Nephron (organoid): ENCODE measurements around the gene ARHGAP4.

Experiments used
- H3K27ac Mint-ChIP-seq, 3 experiments: 2 replicates each; pipeline ENCODE4 v1.8.0; 2020; ENCODE audit warnings: mixed read lengths in 3 of 3, mild to moderate bottlenecking in 2 of 3, moderate library complexity in 1 of 3
- H3K27me3 Mint-ChIP-seq: 2 replicates; pipeline ENCODE4 v1.8.0; 2021; ENCODE audit warnings: low read depth, mild to moderate bottlenecking, moderate library complexity, mixed read lengths
- H3K36me3 Mint-ChIP-seq: 2 replicates; pipeline ENCODE4 v1.8.0; 2020; ENCODE audit warnings: low read depth, mixed read lengths
- H3K4me1 Mint-ChIP-seq: 2 replicates; pipeline ENCODE4 v1.8.0; 2020; ENCODE audit warnings: mixed read lengths
- H3K4me3 Mint-ChIP-seq, 3 experiments: 2 replicates each; pipeline ENCODE4 v1.8.0; 2020; ENCODE audit warnings: mild to moderate bottlenecking in 3 of 3, mixed read lengths in 3 of 3, moderate library complexity in 2 of 3
- H3K9me3 Mint-ChIP-seq: 2 replicates; pipeline ENCODE4 v1.8.0; 2020; ENCODE audit warnings: mixed read lengths
- TF ChIP-seq, protein P1 (sequence below), 3 experiments: fragments of 200-600 bp; sonication (generic); IDR thresholded peaks; one replicate each; pipeline ENCODE4 v1.5.0; 2021; ENCODE audit warnings: antibody characterized with exemption in 3 of 3; ENCODE audit not compliant: unreplicated experiment in 3 of 3

Gene ARHGAP4

DNA sequence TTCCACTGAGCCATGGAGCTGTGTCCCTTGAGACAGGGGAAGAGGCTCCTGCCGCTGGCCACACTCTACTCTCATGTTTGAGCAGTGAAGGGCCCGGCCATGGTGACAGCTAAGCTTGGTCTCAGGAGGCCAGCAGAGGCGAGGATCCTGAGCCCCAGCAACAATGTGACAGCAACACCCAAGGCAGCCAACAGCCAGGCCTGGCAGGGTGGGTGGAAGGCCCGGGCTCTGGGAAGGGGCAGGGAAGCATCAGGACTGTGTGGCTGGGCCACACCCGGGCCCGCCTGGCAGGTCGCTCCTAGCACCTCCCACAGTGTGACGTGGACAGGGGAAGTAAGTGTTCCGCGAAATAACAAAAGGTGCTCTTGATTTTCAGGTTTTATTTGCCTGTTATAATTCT, 64.9 kb downstream of the ARHGAP4 start:
- Mint-ChIP-seq H3K27me3 (peaks cover 12% of the 10 kb centered on the region), H3K9me3 (peaks cover 14% of the 10 kb centered on the region)
- TF ChIP-seq, protein P1, sequence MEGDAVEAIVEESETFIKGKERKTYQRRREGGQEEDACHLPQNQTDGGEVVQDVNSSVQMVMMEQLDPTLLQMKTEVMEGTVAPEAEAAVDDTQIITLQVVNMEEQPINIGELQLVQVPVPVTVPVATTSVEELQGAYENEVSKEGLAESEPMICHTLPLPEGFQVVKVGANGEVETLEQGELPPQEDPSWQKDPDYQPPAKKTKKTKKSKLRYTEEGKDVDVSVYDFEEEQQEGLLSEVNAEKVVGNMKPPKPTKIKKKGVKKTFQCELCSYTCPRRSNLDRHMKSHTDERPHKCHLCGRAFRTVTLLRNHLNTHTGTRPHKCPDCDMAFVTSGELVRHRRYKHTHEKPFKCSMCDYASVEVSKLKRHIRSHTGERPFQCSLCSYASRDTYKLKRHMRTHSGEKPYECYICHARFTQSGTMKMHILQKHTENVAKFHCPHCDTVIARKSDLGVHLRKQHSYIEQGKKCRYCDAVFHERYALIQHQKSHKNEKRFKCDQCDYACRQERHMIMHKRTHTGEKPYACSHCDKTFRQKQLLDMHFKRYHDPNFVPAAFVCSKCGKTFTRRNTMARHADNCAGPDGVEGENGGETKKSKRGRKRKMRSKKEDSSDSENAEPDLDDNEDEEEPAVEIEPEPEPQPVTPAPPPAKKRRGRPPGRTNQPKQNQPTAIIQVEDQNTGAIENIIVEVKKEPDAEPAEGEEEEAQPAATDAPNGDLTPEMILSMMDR (IDR thresholded peaks at IDR 0.05; ENCODE audit: unreplicated experiment in 3 of 3), result no peak

More for the DNA sequence above, 64.9 kb downstream of the ARHGAP4 start:
- H3K4me1 Mint-ChIP-seq, result no peaks in the 10 kb centered on the region
- no peak overlapping the region for H3K27ac Mint-ChIP-seq
- no peak overlapping the region for H3K4me3 Mint-ChIP-seq
- H3K36me3 Mint-ChIP-seq, result peaks cover 5% of the 10 kb centered on the region
